H4 (cell line): ENCODE results near the gene TEX53. TPM values are rescaled to one million over a fixed set of nuclear protein-coding genes. Genes with fewer than 3 reads are reported as not detected.

Experiments
- DNase-seq: peaks from one replicate; pipeline ENCODE4 v3.0.0-alpha.2; 2015; ENCODE audit warnings: low spot score
- total RNA-seq: library from RNA; depleted of rRNA; stranded (reverse); fragments of >200 nt; shearing (Covaris generic); gene quantifications from 2 replicates; pipeline ENCODE4 v1.2.3, GENCODE V29; 2014; rRNA removed

The TEX53 gene
- total RNA-seq, 1 experiment from 2014 or later = not detected

DNA sequence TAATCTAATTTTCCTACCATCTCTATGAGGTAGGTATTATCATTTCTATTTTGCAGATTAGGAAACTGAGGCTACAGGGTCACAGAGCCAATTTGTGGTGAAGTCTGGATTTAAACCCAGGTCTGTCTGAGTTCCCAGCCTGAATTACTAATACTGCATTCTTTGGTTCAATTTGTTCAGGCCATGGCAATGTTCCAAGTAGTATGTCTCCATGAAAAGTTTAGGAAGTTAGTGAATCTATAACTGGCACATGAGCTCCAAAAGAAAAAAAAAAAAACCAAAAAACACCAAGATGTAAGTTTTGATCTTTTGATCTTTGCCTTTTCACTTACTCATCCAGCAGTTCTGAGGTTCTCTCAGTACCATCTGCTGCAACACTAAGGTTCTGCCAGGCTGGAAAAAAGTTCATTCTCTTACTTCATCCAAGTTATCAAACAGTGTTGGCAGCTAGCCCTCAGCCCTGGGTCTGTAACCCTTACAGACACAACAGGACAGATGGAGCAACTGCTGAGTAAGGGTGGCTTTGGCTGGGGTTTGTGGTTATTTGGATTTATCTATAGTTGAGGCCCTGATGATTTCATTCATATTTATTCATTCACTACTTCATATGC, 50.9 kb downstream of the TEX53 start:
- DNase-seq = peak; percentile 33

Other genes with a start within 250 kb of the TEX53 start
- 0.37 and 1.5 TPM in 2 replicates for gene WHRN, start 152.3 kb downstream of the TEX53 start, total RNA-seq
- gene ATP6V1G1, start 70.0 kb downstream of the TEX53 start, total RNA-seq = 171 and 172 TPM in 2 replicates
- 6.2 and 10.0 TPM in 2 replicates for gene TMEM268, start 46.5 kb downstream of the TEX53 start, total RNA-seq
- not detected in 2 replicates for gene TEX48, start 24.4 kb upstream of the TEX53 start, total RNA-seq
- 0.75 and 0.80 TPM in 2 replicates for gene TNFSF15, start 148.2 kb upstream of the TEX53 start, total RNA-seq